NCI-H748 treated with DMSO at 0.1 percent for 48 hours (cell line): ENCODE results near the gene ALG3.
"Not testable (repeated sequence)": the region's sequence is repeated elsewhere in the genome, so short reads cannot be mapped to it uniquely, and the experiment has no call there.

ENCODE experiments used
- DNase-seq: peaks from one replicate; lab custom pipeline; 2025; lab: John Stamatoyannopoulos, UW

Gene ALG3

GRCh38 chr3:184248454-184249411 lies at the start of gene ALG3:
ALG3 (minus strand) TSS chr3:184248962; CDS start chr3:184248940, 22 bp downstream.
- no peak for DNase-seq

- no peak for DNase-seq
These were observed 47.9 kb upstream of the ALG3 start for GRCh38 chr3:184296616-184297015.

- no peak for DNase-seq
These were observed 47.0 kb upstream of the ALG3 start for GRCh38 chr3:184295771-184296170.

- DNase-seq, result no peak
These were observed 43.1 kb upstream of the ALG3 start for GRCh38 chr3:184291738-184292445.

- no peak for DNase-seq
These were observed 42.4 kb upstream of the ALG3 start for GRCh38 chr3:184291044-184291737.

GRCh38 chr3:184290331-184290730 lies 41.6 kb upstream of the ALG3 start:
- DNase-seq, result no peak

GRCh38 chr3:184289426-184289938 lies 40.7 kb upstream of the ALG3 start:
- peak; percentile 35 for DNase-seq

- peak; percentile 68 for DNase-seq
These were observed 35.9 kb upstream of the ALG3 start for GRCh38 chr3:184284696-184285095.

GRCh38 chr3:184283681-184284080 lies 34.9 kb upstream of the ALG3 start:
- no peak for DNase-seq

- no peak for DNase-seq
These were observed 34.2 kb upstream of the ALG3 start for GRCh38 chr3:184282941-184283340.

GRCh38 chr3:184277366-184277765 lies 28.6 kb upstream of the ALG3 start:
- no peak for DNase-seq

- DNase-seq, result no peak
These were observed 27.5 kb upstream of the ALG3 start, which contains the start of gene ECE2 for GRCh38 chr3:184275961-184276910. ECE2 (plus strand) TSS chr3:184276022; CDS start chr3:184276154, 132 bp downstream.

- DNase-seq, result no peak
These were observed 26.6 kb upstream of the ALG3 start for GRCh38 chr3:184275381-184275701.

- DNase-seq, result no peak
These were observed 23.5 kb upstream of the ALG3 start for GRCh38 chr3:184272269-184272668.

GRCh38 chr3:184267249-184267648 lies 18.5 kb upstream of the ALG3 start:
- not testable (repeated sequence) for DNase-seq

- no peak for DNase-seq
These were observed 14.0 kb upstream of the ALG3 start for GRCh38 chr3:184262764-184263179.

- peak; percentile 50 for DNase-seq
These were observed 13.3 kb upstream of the ALG3 start for GRCh38 chr3:184261854-184262763.

GRCh38 chr3:184261270-184261853 lies 12.6 kb upstream of the ALG3 start, which contains the start of gene CAMK2N2:
CAMK2N2 (minus strand) TSS chr3:184261553; CDS start chr3:184261285, 268 bp downstream.
- peak; percentile 71 for DNase-seq

GRCh38 chr3:184260724-184261269 lies 12.0 kb upstream of the ALG3 start:
- no peak for DNase-seq
